CD4-positive, alpha-beta T cell treated with Interleukin-4 for 4 hours (primary cell): ENCODE results near the gene TLDC2.

ENCODE experiments used
- DNase-seq: peaks from one replicate; pipeline ENCODE4 v3.0.0-alpha.2; 2020

Gene TLDC2

DNA sequence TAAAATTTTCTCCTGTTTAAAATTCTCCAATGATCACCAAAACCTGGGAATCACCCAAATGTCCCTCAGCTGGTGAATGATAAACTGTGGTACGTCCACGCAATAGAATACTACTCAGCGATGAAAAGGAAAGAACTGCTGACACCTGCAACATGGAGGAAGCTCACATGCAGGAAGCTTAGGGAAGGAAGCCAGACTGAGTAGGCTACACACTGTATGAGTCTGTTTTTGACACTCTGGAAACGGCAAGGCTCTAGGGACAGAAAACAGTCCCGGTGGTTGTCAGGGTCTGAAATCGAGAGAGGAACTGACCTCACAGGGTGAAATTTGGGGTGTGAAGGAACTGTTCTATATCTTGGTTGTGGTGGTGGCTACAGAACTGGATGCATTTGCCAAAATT is 25.2 kb upstream of the TLDC2 start:
- no peak for DNase-seq

DNA sequence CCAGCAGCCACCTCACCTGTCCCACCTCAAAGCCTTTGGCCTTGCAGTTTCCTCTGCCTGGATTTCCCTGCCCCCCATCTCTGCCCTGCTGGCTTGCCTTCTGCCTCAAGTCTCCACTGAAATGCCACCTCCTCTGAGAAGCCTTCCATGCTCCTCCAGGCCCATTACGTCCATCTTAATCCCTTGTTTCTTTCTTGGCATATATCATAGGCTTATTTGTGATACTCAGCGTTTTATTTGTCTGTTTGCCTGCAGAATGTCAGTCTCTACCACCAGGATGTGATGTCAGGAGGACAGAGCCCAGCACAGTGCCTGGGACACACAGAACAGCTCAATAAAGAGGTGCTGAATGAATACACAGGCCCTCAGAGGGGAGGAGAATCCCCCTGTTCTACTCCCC is 24.4 kb upstream of the TLDC2 start:
- no peak for DNase-seq

DNA sequence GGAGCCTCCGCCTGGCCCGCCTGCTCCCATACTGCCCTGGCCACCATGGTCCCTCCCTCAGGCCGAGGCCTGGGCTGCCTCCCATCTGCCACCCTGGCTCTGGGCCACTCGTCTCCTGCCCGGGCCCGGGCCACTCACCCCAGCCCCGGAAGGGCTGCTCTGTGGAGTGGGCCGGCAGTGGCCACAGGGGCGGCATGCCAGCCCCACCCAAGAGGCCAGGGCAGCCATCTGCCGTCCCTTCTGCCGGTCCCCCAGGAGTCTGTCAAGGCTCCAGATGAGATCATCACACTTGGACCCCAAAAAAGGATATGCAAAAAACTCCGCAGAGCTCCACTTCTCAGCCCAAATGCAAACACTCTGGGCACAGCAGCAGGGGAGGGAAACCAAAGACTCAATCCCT is 23.8 kb upstream of the TLDC2 start:
- no peak for DNase-seq

GRCh38 chr20:36854348-36855240 is 21.3 kb upstream of the TLDC2 start:
- DNase-seq: no peak

DNA sequence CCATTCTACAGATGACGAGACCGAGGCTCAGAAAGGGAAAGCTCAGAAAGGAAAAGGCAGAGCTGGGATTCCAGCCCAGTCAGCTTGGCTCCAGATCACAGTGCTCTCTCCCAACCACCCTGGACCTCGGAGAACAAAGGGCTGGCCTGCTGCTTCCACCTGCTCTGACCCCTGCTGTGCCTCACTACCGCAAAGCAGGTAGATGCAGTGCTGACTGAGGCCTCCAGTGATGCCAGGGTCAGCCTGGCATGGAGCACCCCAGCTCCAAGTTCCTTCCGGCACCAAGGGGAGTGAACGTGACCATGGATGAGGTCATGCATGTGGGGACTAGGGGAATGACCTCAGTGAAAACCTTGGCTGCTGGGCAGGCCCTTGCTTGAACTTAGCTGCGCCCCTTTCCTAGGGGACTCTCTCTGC is 20.7 kb upstream of the TLDC2 start:
- no peak for DNase-seq

DNA sequence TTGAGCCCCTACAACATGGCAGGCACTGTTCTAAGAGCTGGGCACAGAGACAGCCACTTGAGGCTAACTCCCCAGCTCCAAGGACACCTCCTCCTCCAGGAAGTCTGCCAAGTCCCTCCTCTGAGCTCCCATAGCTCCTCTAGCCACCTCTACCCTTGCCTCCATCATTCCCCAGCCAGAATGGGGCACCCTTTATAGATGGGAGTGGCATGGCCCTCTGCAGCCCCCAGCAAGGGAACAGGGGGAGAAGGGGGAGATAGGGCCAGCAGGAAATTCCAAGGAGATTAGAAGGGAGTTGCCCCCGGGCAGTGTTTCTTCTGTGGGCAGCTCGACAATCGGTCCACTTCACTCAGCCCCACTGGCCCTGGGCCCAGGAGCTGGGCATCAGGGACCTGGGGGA is 19.7 kb upstream of the TLDC2 start:
- no peak for DNase-seq

- DNase-seq: peak; percentile 27
Measured at GRCh38 chr20:36856691-36857635, 19.0 kb upstream of the TLDC2 start.

GRCh38 chr20:36859282-36859555 is 16.7 kb upstream of the TLDC2 start:
- no peak for DNase-seq

- DNase-seq: no peak
Measured at GRCh38 chr20:36859700-36860330, 16.1 kb upstream of the TLDC2 start.

DNA sequence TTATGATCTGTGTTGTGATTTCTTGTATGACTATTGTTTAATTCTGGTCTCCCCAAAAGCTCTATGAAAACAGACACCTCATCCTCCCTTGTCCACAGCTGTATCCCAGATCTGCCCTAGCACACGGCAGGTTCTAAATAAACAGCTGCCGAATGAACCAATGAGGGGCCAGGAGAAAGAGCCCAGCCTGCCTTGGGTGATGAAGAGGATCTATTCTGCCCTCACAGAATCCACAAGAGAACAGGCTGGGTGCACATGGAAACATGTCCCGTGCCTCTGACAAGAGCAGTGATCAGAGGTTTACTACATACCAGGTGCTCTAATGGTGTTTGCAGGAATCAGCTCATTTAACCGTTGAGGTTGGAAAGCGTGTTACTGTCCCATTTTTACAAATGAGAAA is 15.6 kb upstream of the TLDC2 start:
- no peak for DNase-seq

GRCh38 chr20:36860811-36861624 is 14.9 kb upstream of the TLDC2 start:
- no peak for DNase-seq

DNA sequence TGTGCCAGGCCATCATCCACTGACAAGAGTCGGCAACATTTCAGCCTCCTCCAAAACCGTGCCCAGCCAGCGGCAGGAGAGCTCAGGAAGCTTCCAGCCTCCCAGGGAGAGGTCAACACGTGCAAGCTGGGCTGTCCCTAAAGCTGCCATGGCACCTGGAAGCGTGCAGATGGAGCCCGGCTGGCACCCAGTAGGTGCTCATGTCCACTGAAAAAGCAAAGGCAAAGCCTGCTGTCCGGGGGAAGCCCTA is 14.4 kb upstream of the TLDC2 start:
- no peak for DNase-seq

GRCh38 chr20:36861875-36862801 is 13.8 kb upstream of the TLDC2 start:
- DNase-seq: no peak

DNA sequence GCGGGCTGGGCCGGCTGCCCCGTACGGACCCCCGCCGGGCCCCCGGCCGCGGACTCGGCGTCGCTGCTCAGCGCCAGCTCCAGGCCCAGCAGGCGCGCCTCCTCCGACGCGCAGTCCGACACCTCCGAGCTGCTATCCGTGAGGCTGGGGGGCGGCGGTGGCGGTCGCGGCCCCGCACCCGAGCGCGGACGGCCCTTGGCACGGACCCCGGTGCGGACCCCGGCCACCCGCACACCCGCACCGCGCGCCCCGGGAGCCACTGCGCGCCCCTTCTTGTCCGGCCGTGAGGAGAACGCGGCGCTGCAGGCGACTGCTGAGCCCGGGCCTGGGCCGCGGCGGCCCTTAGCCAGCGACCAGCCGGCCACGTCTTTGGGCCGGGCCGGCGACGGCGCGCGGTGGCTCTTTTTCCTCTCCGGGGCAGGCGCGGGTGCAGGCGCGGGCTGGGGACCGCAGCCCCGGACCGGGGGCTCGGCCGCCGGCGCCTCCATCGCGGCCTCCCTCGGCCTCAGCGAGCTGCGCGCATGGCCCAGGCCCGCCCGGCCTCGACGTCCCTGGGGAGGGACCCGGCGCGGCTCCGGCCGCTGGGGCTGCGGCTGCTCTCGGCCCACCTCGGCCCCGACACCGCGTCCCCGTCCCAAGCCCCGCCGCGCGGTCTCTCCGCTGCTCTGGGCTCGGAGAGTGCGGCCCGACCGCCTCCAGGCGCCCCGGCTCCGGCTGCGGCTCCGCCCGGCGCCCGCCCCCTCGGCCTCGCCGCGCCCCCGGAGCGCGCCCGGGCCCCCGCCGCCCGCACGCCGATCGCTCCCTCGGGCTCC is 12.9 kb upstream of the TLDC2 start:
- no peak for DNase-seq

GRCh38 chr20:36865076-36865860 is 10.7 kb upstream of the TLDC2 start:
- DNase-seq: no peak

GRCh38 chr20:36865861-36866149 is 10.1 kb upstream of the TLDC2 start:
- no peak for DNase-seq

DNA sequence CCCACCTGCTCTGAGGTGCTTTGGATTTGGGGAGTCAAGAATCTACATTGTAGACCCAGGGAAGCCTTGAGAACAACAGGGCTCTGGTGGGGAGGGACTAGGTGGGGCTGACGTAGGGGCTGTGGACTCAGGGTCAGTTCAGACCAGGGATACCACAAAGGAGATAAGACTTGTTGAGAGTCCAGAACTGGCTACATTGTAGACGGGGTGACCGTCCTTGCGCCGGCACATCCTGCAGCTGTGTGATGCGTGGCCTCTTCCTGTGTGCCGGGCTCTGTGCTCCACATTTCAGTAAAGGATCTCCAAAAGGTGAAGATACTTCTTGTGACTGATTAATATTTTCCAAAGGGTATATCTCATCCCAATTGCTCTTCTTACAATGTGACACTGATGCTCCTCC is 9.8 kb upstream of the TLDC2 start:
- no peak for DNase-seq

- DNase-seq: no peak
Measured at GRCh38 chr20:36866681-36867495, 9.1 kb upstream of the TLDC2 start.
